ENCODE data around the gene THRA.
A peak's percentile ranks its signal among the peaks of the same experiment; 100 is the strongest.

Gene THRA

GRCh38 chr17:40068584-40068916 lies 5.8 kb downstream of the THRA start:
- no peaks in the 10 kb centered on the region for H3K27me3 Mint-ChIP-seq
- H3K9me3 Mint-ChIP-seq, result no peaks in the 10 kb centered on the region
- H3K4me1 Mint-ChIP-seq, result peaks cover 80% of the 10 kb centered on the region
- no peaks in the 10 kb centered on the region for H3K36me3 Mint-ChIP-seq
- H3K27ac Mint-ChIP-seq, result peak overlapping the region; percentile 76
- ATAC-seq, result no peak
- peak overlapping the region; percentile 80 for H3K4me3 Mint-ChIP-seq

- peak; percentile 67 for ATAC-seq
- H3K36me3 Mint-ChIP-seq, result no peaks in the 10 kb centered on the region
- peak overlapping the region; percentile 76 for H3K27ac Mint-ChIP-seq
- no peaks in the 10 kb centered on the region for H3K27me3 Mint-ChIP-seq
- H3K4me3 Mint-ChIP-seq, result peak overlapping the region; percentile 80
- H3K4me1 Mint-ChIP-seq, result peaks cover 75% of the 10 kb centered on the region
- H3K9me3 Mint-ChIP-seq, result no peaks in the 10 kb centered on the region
Measured at GRCh38 chr17:40068917-40069750, 6.4 kb downstream of the THRA start.

GRCh38 chr17:40069751-40070708 lies 7.3 kb downstream of the THRA start:
- Mint-ChIP-seq H3K9me3 (no peaks in the 10 kb centered on the region), H3K4me1 (peaks cover 69% of the 10 kb centered on the region), H3K36me3 (no peaks in the 10 kb centered on the region), H3K27ac (peak overlapping the region; percentile 76), H3K4me3 (peak overlapping the region; percentile 80), H3K27me3 (no peaks in the 10 kb centered on the region)
- peak; percentile 28 for ATAC-seq

- no peaks in the 10 kb centered on the region for H3K36me3 Mint-ChIP-seq
- no peaks in the 10 kb centered on the region for H3K9me3 Mint-ChIP-seq
- peak overlapping the region; percentile 76 for H3K27ac Mint-ChIP-seq
- H3K27me3 Mint-ChIP-seq, result no peaks in the 10 kb centered on the region
- H3K4me1 Mint-ChIP-seq, result peaks cover 71% of the 10 kb centered on the region
- no peak for ATAC-seq
- no peak overlapping the region for H3K4me3 Mint-ChIP-seq
Measured at GRCh38 chr17:40070709-40071312, 8.0 kb downstream of the THRA start.

- no peaks in the 10 kb centered on the region for H3K36me3 Mint-ChIP-seq
- H3K4me1 Mint-ChIP-seq, result peaks cover 76% of the 10 kb centered on the region
- H3K4me3 Mint-ChIP-seq, result no peak overlapping the region
- no peaks in the 10 kb centered on the region for H3K27me3 Mint-ChIP-seq
- H3K27ac Mint-ChIP-seq, result peak overlapping the region; percentile 76
- no peak for ATAC-seq
- no peaks in the 10 kb centered on the region for H3K9me3 Mint-ChIP-seq
Measured at GRCh38 chr17:40071313-40072039, 8.7 kb downstream of the THRA start.

- Mint-ChIP-seq H3K27me3 (no peaks in the 10 kb centered on the region), H3K4me1 (peaks cover 73% of the 10 kb centered on the region), H3K9me3 (no peaks in the 10 kb centered on the region), H3K36me3 (no peaks in the 10 kb centered on the region), H3K4me3 (no peak overlapping the region), H3K27ac (peak overlapping the region; percentile 76)
- no peak for ATAC-seq
Measured at GRCh38 chr17:40072040-40072734, 9.4 kb downstream of the THRA start.

GRCh38 chr17:40072735-40073346 lies 10.1 kb downstream of the THRA start:
- Mint-ChIP-seq H3K9me3 (no peaks in the 10 kb centered on the region), H3K4me1 (peaks cover 66% of the 10 kb centered on the region), H3K4me3 (no peak overlapping the region), H3K27ac (peak overlapping the region; percentile 2), H3K27me3 (no peaks in the 10 kb centered on the region), H3K36me3 (no peaks in the 10 kb centered on the region)
- ATAC-seq, result no peak

GRCh38 chr17:40073454-40074174 lies 10.8 kb downstream of the THRA start:
- H3K36me3 Mint-ChIP-seq, result no peaks in the 10 kb centered on the region
- no peaks in the 10 kb centered on the region for H3K9me3 Mint-ChIP-seq
- no peak for ATAC-seq
- peak overlapping the region; percentile 2 for H3K27ac Mint-ChIP-seq
- peaks cover 59% of the 10 kb centered on the region for H3K4me1 Mint-ChIP-seq
- H3K27me3 Mint-ChIP-seq, result no peaks in the 10 kb centered on the region
- H3K4me3 Mint-ChIP-seq, result no peak overlapping the region

GRCh38 chr17:40074175-40074512 lies 11.4 kb downstream of the THRA start:
- no peak for ATAC-seq
- Mint-ChIP-seq H3K9me3 (no peaks in the 10 kb centered on the region), H3K4me3 (no peak overlapping the region), H3K27me3 (no peaks in the 10 kb centered on the region), H3K4me1 (peaks cover 53% of the 10 kb centered on the region), H3K36me3 (no peaks in the 10 kb centered on the region), H3K27ac (peak overlapping the region; percentile 2)

GRCh38 chr17:40074871-40075200 lies 12.1 kb downstream of the THRA start:
- Mint-ChIP-seq H3K4me3 (no peak overlapping the region), H3K36me3 (no peaks in the 10 kb centered on the region), H3K9me3 (no peaks in the 10 kb centered on the region), H3K27me3 (no peaks in the 10 kb centered on the region), H3K4me1 (peaks cover 46% of the 10 kb centered on the region), H3K27ac (no peak overlapping the region)
- no peak for ATAC-seq

GRCh38 chr17:40075201-40075941 lies 12.6 kb downstream of the THRA start:
- no peak overlapping the region for H3K4me3 Mint-ChIP-seq

GRCh38 chr17:40075942-40076498 lies 13.3 kb downstream of the THRA start:
- H3K4me3 Mint-ChIP-seq, result no peak overlapping the region
- no peaks in the 10 kb centered on the region for H3K36me3 Mint-ChIP-seq
- no peak for ATAC-seq
- no peaks in the 10 kb centered on the region for H3K27me3 Mint-ChIP-seq
- H3K27ac Mint-ChIP-seq, result no peak overlapping the region
- H3K9me3 Mint-ChIP-seq, result no peaks in the 10 kb centered on the region
- H3K4me1 Mint-ChIP-seq, result peaks cover 35% of the 10 kb centered on the region

More at GRCh38 chr17:40075201-40075941, 12.6 kb downstream of the THRA start:
- Mint-ChIP-seq H3K36me3 (no peaks in the 10 kb centered on the region), H3K4me1 (peaks cover 41% of the 10 kb centered on the region), H3K27me3 (no peaks in the 10 kb centered on the region), H3K9me3 (no peaks in the 10 kb centered on the region), H3K27ac (no peak overlapping the region)
- peak; percentile 75 for ATAC-seq

- Mint-ChIP-seq H3K9me3 (no peaks in the 10 kb centered on the region), H3K27me3 (no peaks in the 10 kb centered on the region), H3K4me1 (peaks cover 29% of the 10 kb centered on the region), H3K36me3 (no peaks in the 10 kb centered on the region), H3K4me3 (no peak overlapping the region), H3K27ac (no peak overlapping the region)
- no peak for ATAC-seq
Measured at GRCh38 chr17:40076591-40076990, 13.8 kb downstream of the THRA start.

Data from stimulated activated memory B cell treated with anti-CD40 and anti-IgM and Interleukin-4, amounts not matched to agents 10 μg/mL and 1 μg/mL and 100 μg/mL, for 72 hours (primary cell).